ENCODE data around the gene CNTN4.
"Not testable (repeated sequence)": the region's sequence is repeated elsewhere in the genome, so short reads cannot be mapped to it uniquely, and the experiment has no call there.

CNTN4 gene

GRCh38 chr3:2984005-2984830 is 885.6 kb downstream of the CNTN4 start:
- DNase-seq (ENCODE audit: low read depth), result no peak

- DNase-seq (ENCODE audit: low read depth), result no peak
Observed at GRCh38 chr3:2984831-2985220, 886.2 kb downstream of the CNTN4 start.

- DNase-seq (ENCODE audit: low read depth), result no peak
Observed at GRCh38 chr3:2985479-2985878, 886.8 kb downstream of the CNTN4 start.

- DNase-seq (ENCODE audit: low read depth), result no peak
Observed at GRCh38 chr3:2992534-2992933, 893.9 kb downstream of the CNTN4 start.

- DNase-seq (ENCODE audit: low read depth), result not testable (repeated sequence)
Observed at GRCh38 chr3:2993130-2993529, 894.5 kb downstream of the CNTN4 start.

- DNase-seq (ENCODE audit: low read depth), result no peak
Observed at GRCh38 chr3:2993736-2994135, 895.1 kb downstream of the CNTN4 start.

- DNase-seq (ENCODE audit: low read depth), result no peak
Observed at GRCh38 chr3:2995195-2995594, 896.5 kb downstream of the CNTN4 start.

GRCh38 chr3:3005146-3005744 is 906.6 kb downstream of the CNTN4 start:
- no peak for DNase-seq (ENCODE audit: low read depth)

GRCh38 chr3:3013317-3014052 is 914.8 kb downstream of the CNTN4 start:
- DNase-seq (ENCODE audit: low read depth), result no peak

GRCh38 chr3:3015185-3016089 is 916.8 kb downstream of the CNTN4 start:
- DNase-seq (ENCODE audit: low read depth), result no peak

- no peak for DNase-seq (ENCODE audit: low read depth)
Observed at GRCh38 chr3:3016226-3016625, 917.6 kb downstream of the CNTN4 start.

- no peak for DNase-seq (ENCODE audit: low read depth)
Observed at GRCh38 chr3:3020209-3020608, 921.5 kb downstream of the CNTN4 start.

- no peak for DNase-seq (ENCODE audit: low read depth)
Observed at GRCh38 chr3:3023111-3023745, 924.6 kb downstream of the CNTN4 start.

- DNase-seq (ENCODE audit: low read depth), result no peak
Observed at GRCh38 chr3:3027976-3028567, 929.4 kb downstream of the CNTN4 start.

GRCh38 chr3:3031326-3031725 is 932.7 kb downstream of the CNTN4 start:
- DNase-seq (ENCODE audit: low read depth), result no peak

- DNase-seq (ENCODE audit: low read depth), result no peak
Observed at GRCh38 chr3:3037156-3037555, 938.5 kb downstream of the CNTN4 start.

- DNase-seq (ENCODE audit: low read depth), result no peak
Observed at GRCh38 chr3:3038201-3038991, 939.7 kb downstream of the CNTN4 start.

GRCh38 chr3:3053974-3054373 is 955.3 kb downstream of the CNTN4 start:
- DNase-seq (ENCODE audit: low read depth), result no peak

GRCh38 chr3:3059645-3060044 is 961.0 kb downstream of the CNTN4 start:
- no peak for DNase-seq (ENCODE audit: low read depth)

GRCh38 chr3:3064297-3064696 is 965.6 kb downstream of the CNTN4 start:
- DNase-seq (ENCODE audit: low read depth), result no peak
